CD14-positive monocyte (primary cell): Measurements from ENCODE around the gene CNPY3. TPM values are rescaled to one million over a fixed set of nuclear protein-coding genes. Genes with fewer than 3 reads are reported as not detected.
A peak's percentile ranks its signal among the peaks of the same experiment; 100 is the strongest.

Experiments used
- DNase-seq, 3 donors: peaks; one replicate each; pipeline ENCODE4 v3.0.0-alpha.2; 2011 to 2022
- H2AFZ ChIP-seq: 2 replicates; pipeline ENCODE4 v1.6.0; 2012; ENCODE audit warnings: mild to moderate bottlenecking, low read depth, low read length, inconsistent platforms; ENCODE audit not compliant: insufficient read depth, poor library complexity, severe bottlenecking
- H3K27ac ChIP-seq, 2 donors: 1 replicate in 1 of 2; 2 replicates in 1 of 2; pipeline ENCODE4 v1.5.1; 2012 to 2013; ENCODE audit warnings: low read length in 2 of 2, control low read depth in 1 of 2, inconsistent platforms in 1 of 2, low read depth in 1 of 2, mild to moderate bottlenecking in 1 of 2
- H3K27me3 ChIP-seq, 2 donors: one replicate each; pipeline versions ENCODE4 v1.6.0 to v1.6.1; 2011 to 2013; ENCODE audit warnings: low read length in 2 of 2; ENCODE audit not compliant: control insufficient read depth in 2 of 2, insufficient read depth in 2 of 2
- H3K36me3 ChIP-seq, 2 donors: replicated peaks in 1 of 2; 1 replicate in 1 of 2; 2 replicates in 1 of 2; pipeline versions ENCODE4 v1.5.1 to v1.6.1; 2012 to 2013; ENCODE audit warnings: low read length in 2 of 2, control low read depth in 1 of 2, inconsistent platforms in 1 of 2, mild to moderate bottlenecking in 1 of 2; ENCODE audit not compliant: insufficient read depth in 2 of 2, control insufficient read depth in 1 of 2
- H3K4me1 ChIP-seq, 2 donors: 1 replicate in 1 of 2; 2 replicates in 1 of 2; pipeline versions ENCODE4 v1.5.1 to v1.6.1; 2012 to 2013; ENCODE audit warnings: low read length in 2 of 2, control low read depth in 1 of 2, inconsistent platforms in 1 of 2, mild to moderate bottlenecking in 1 of 2, moderate library complexity in 1 of 2; ENCODE audit not compliant: insufficient read depth in 2 of 2, control insufficient read depth in 1 of 2
- H3K4me2 ChIP-seq: replicated peaks from 2 replicates; pipeline ENCODE3; 2012; ENCODE audit warnings: low read length, moderate library complexity, mild to moderate bottlenecking; ENCODE audit not compliant: poor library complexity, severe bottlenecking; ENCODE audit errors: extremely low read depth
- H3K4me3 ChIP-seq, 3 experiments: fragments of 200-600 bp in 1 of 3; sonication (generic) in 1 of 3; replicated peaks in 1 of 3; 1 replicate in 2 of 3; 2 replicates in 1 of 3; pipeline ENCODE4 v1.5.1; 2011 to 2013; ENCODE audit warnings: low read length in 3 of 3, mild to moderate bottlenecking in 3 of 3, control low read depth in 2 of 3, low read depth in 2 of 3, inconsistent platforms in 1 of 3, moderate library complexity in 1 of 3
- H3K79me2 ChIP-seq: 2 replicates; pipeline ENCODE4 v1.6.0; 2012; ENCODE audit warnings: mild to moderate bottlenecking, control low read depth, inconsistent platforms, low read length, moderate library complexity; ENCODE audit not compliant: insufficient read depth
- H3K9ac ChIP-seq: 2 replicates; pipeline ENCODE4 v1.6.0; 2017; ENCODE audit warnings: low read length, mild to moderate bottlenecking; ENCODE audit not compliant: insufficient read depth, poor library complexity, severe bottlenecking
- H3K9me3 ChIP-seq, 2 donors: replicated peaks in 1 of 2; 1 replicate in 1 of 2; 2 replicates in 1 of 2; pipeline versions ENCODE4 v1.5.1 to v1.6.1; 2012 to 2013; ENCODE audit warnings: low read length in 2 of 2, control low read depth in 1 of 2; ENCODE audit not compliant: control insufficient read depth in 1 of 2, insufficient read depth in 1 of 2
- H4K20me1 ChIP-seq: 2 replicates; pipeline ENCODE4 v1.6.0; 2012; ENCODE audit warnings: mild to moderate bottlenecking, low read length, control low read depth, moderate library complexity; ENCODE audit not compliant: insufficient read depth
- H3K27ac Mint-ChIP-seq, 7 donors: one replicate each; pipeline ENCODE4 v1.8.0; 2020; ENCODE audit warnings: mild to moderate bottlenecking in 7 of 7, mixed read lengths in 7 of 7, moderate library complexity in 6 of 7, inconsistent platforms in 2 of 7
- H3K27me3 Mint-ChIP-seq, 3 donors: one replicate each; pipeline ENCODE4 v1.8.0; 2021 to 2022; ENCODE audit warnings: low read depth in 3 of 3, mild to moderate bottlenecking in 3 of 3, mixed read lengths in 3 of 3, moderate library complexity in 3 of 3, inconsistent platforms in 1 of 3
- H3K36me3 Mint-ChIP-seq, 2 donors: one replicate each; pipeline ENCODE4 v1.8.0; 2020; ENCODE audit warnings: mixed read lengths in 2 of 2, inconsistent platforms in 1 of 2, mild to moderate bottlenecking in 1 of 2
- H3K4me1 Mint-ChIP-seq: one replicate; pipeline ENCODE4 v1.8.0; 2020; ENCODE audit warnings: mild to moderate bottlenecking, mixed read lengths
- H3K4me3 Mint-ChIP-seq, 2 donors: one replicate each; pipeline ENCODE4 v1.8.0; 2020; ENCODE audit warnings: mild to moderate bottlenecking in 2 of 2, mixed read lengths in 2 of 2, moderate library complexity in 1 of 2
- H3K9me3 Mint-ChIP-seq, 7 donors: one replicate each; pipeline ENCODE4 v1.8.0; 2020 to 2022; ENCODE audit warnings: mixed read lengths in 7 of 7, mild to moderate bottlenecking in 6 of 7, moderate library complexity in 6 of 7, inconsistent platforms in 2 of 7
- CTCF ChIP-seq: fragments of 200-600 bp; IDR thresholded peaks from one replicate; pipeline ENCODE4 v1.8.0; 2022; ENCODE audit warnings: antibody characterized with exemption, mild to moderate bottlenecking
- WGBS: methylation state at CpG from one replicate; pipeline ENCODE4 v1.1.5; 2013; ENCODE audit warnings: missing lambda C conversion rate; ENCODE audit not compliant: insufficient coverage; 5-methylcytosine and 5-hydroxymethylcytosine counted together
- intact Hi-C, 2 donors: fragments of 100-400 bp; cut with micrococcal nuclease; formaldehyde crosslinking; loops; one replicate each; pipeline versions ENCODE4 v1.15.0 to v1.15.1; 2023
- polyA plus RNA-seq, 3 donors: library from polyadenylated mRNA; depleted of rRNA in 1 of 3; unstranded in 2 of 3; stranded (reverse) in 1 of 3; fragments of 300-500 nt in 2 of 3; fragments of >200 nt in 1 of 3; fragmentation: Illumina TruSeq in 2 of 3; gene quantifications; 1 replicate in 2 of 3; 2 replicates in 1 of 3; pipeline ENCODE4 v1.2.3, GENCODE V29; 2012 to 2021

CNPY3 gene
- polyA plus RNA-seq, 3 donors, result 237 to 295 (median 262) TPM

- Histone ChIP-seq H2AFZ (peak overlapping the region; percentile 69), H3K36me3 (no peaks in the 10 kb centered on the region), H3K4me3 (peak overlapping the region in 1 of 3 experiments; percentile 46), H3K9ac (peak overlapping the region; percentile 39), H3K27ac (no peak overlapping the region), H4K20me1 (no peaks in the 10 kb centered on the region), H3K4me2 (peak overlapping the region; percentile 54), H3K4me1 (peaks cover 7% of the 10 kb centered on the region in 2 donors), H3K9me3 (no peaks in the 10 kb centered on the region), H3K27me3 (peaks cover 0 to 2% of the 10 kb centered on the region in 2 donors), H3K79me2 (no peaks in the 10 kb centered on the region)
- Mint-ChIP-seq H3K27ac (peak overlapping the region in 1 of 7 donors; percentile 37), H3K27me3 (peaks cover 5 to 23% (median 16%) of the 10 kb centered on the region in 3 donors), H3K4me1 (peaks cover 4% of the 10 kb centered on the region), H3K36me3 (no peaks in the 10 kb centered on the region), H3K4me3 (peak overlapping the region; percentile 51 to 79), H3K9me3 (peaks cover 0 to 4% (median 0%) of the 10 kb centered on the region in 7 donors)
- no peak for DNase-seq
- intact Hi-C loops, result no loop called here
- no peak for TF ChIP-seq CTCF
- 43% methylated on average over 21 of the region's 49 CpGs for WGBS
Observed at GRCh38 chr6:42911171-42912021, 17.9 kb upstream of the CNPY3 start.

DNA sequence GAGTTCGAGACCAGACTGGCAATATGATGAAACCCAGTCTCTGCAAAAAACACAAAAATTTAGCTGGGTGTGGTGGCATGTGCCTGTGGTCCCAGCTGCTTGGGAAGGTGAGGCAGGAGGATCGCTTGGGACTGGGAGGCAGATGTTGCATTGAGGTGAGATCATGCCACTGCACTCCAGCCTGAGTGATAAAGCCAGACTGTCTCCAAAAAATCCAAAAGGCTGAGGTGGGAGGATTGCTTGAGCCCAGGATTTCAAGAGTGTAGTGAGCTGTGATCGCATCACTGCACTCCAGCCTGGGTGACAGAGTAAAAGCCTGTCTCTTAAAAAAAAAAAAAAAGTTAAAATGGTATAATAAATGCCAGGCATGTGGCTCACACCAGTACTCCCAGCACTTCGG lies 14.7 kb upstream of the CNPY3 start:
- 97% methylated on average over 3 of the region's 4 CpGs for WGBS
- H3K4me3 Mint-ChIP-seq, result peak overlapping the region in 1 of 2 donors; percentile 53
- intact Hi-C loops, result no loop called here

More for the DNA sequence above, 14.7 kb upstream of the CNPY3 start:
- Histone ChIP-seq H4K20me1 (no peaks in the 10 kb centered on the region), H3K9ac (no peak overlapping the region), H3K4me2 (no peak overlapping the region), H3K79me2 (no peaks in the 10 kb centered on the region), H3K4me3 (no peak overlapping the region), H3K27ac (no peak overlapping the region), H3K36me3 (no peaks in the 10 kb centered on the region), H3K4me1 (peaks cover 7% of the 10 kb centered on the region in 2 donors), H2AFZ (no peak overlapping the region), H3K27me3 (peaks cover 0 to 2% of the 10 kb centered on the region in 2 donors), H3K9me3 (no peaks in the 10 kb centered on the region)
- Mint-ChIP-seq H3K4me1 (peaks cover 4% of the 10 kb centered on the region), H3K27me3 (peaks cover 5 to 23% (median 20%) of the 10 kb centered on the region in 3 donors), H3K36me3 (no peaks in the 10 kb centered on the region), H3K27ac (no peak overlapping the region), H3K9me3 (peaks cover 0 to 7% (median 0%) of the 10 kb centered on the region in 7 donors)
- TF ChIP-seq CTCF, result no peak
- DNase-seq, result no peak
